ENCODE results near the gene NFATC2.

GRCh38 chr20:51554538-51555165 lies 12.1 kb upstream of the NFATC2 start:
- no peak for TF ChIP-seq CTCF (conservative IDR thresholded peaks at IDR 0.05 in 1 of 2, IDR thresholded peaks at IDR 0.05 in 1 of 2; ENCODE audit: extremely low read depth in 1 of 2, insufficient read depth in 1 of 2, low read depth in 1 of 2, low read length in 2 of 2)
- no peak for TF ChIP-seq EZH2 (IDR thresholded peaks at IDR 0.05; ENCODE audit: borderline replicate concordance, low read length)

All from mammary epithelial cell (primary cell).